CD14-positive monocyte (primary cell): ENCODE data around the gene MYH9. TPM values are rescaled to one million over a fixed set of nuclear protein-coding genes. Genes with fewer than 3 reads are reported as not detected.
A peak's percentile ranks its signal among the peaks of the same experiment; 100 is the strongest.

ENCODE experiments used
- DNase-seq, 3 donors: peaks; one replicate each; pipeline ENCODE4 v3.0.0-alpha.2; 2011 to 2022
- H2AFZ ChIP-seq: 2 replicates; pipeline ENCODE4 v1.6.0; 2012; ENCODE audit warnings: mild to moderate bottlenecking, low read depth, low read length, inconsistent platforms; ENCODE audit not compliant: insufficient read depth, poor library complexity, severe bottlenecking
- H3K27ac ChIP-seq, 2 donors: 1 replicate in 1 of 2; 2 replicates in 1 of 2; pipeline ENCODE4 v1.5.1; 2012 to 2013; ENCODE audit warnings: low read length in 2 of 2, control low read depth in 1 of 2, inconsistent platforms in 1 of 2, low read depth in 1 of 2, mild to moderate bottlenecking in 1 of 2
- H3K27me3 ChIP-seq, 2 donors: one replicate each; pipeline versions ENCODE4 v1.6.0 to v1.6.1; 2011 to 2013; ENCODE audit warnings: low read length in 2 of 2; ENCODE audit not compliant: control insufficient read depth in 2 of 2, insufficient read depth in 2 of 2
- H3K36me3 ChIP-seq, 2 donors: replicated peaks in 1 of 2; 1 replicate in 1 of 2; 2 replicates in 1 of 2; pipeline versions ENCODE4 v1.5.1 to v1.6.1; 2012 to 2013; ENCODE audit warnings: low read length in 2 of 2, control low read depth in 1 of 2, inconsistent platforms in 1 of 2, mild to moderate bottlenecking in 1 of 2; ENCODE audit not compliant: insufficient read depth in 2 of 2, control insufficient read depth in 1 of 2
- H3K4me1 ChIP-seq, 2 donors: 1 replicate in 1 of 2; 2 replicates in 1 of 2; pipeline versions ENCODE4 v1.5.1 to v1.6.1; 2012 to 2013; ENCODE audit warnings: low read length in 2 of 2, control low read depth in 1 of 2, inconsistent platforms in 1 of 2, mild to moderate bottlenecking in 1 of 2, moderate library complexity in 1 of 2; ENCODE audit not compliant: insufficient read depth in 2 of 2, control insufficient read depth in 1 of 2
- H3K4me2 ChIP-seq: replicated peaks from 2 replicates; pipeline ENCODE3; 2012; ENCODE audit warnings: low read length, moderate library complexity, mild to moderate bottlenecking; ENCODE audit not compliant: poor library complexity, severe bottlenecking; ENCODE audit errors: extremely low read depth
- H3K4me3 ChIP-seq, 3 experiments: fragments of 200-600 bp in 1 of 3; sonication (generic) in 1 of 3; replicated peaks in 1 of 3; 1 replicate in 2 of 3; 2 replicates in 1 of 3; pipeline ENCODE4 v1.5.1; 2011 to 2013; ENCODE audit warnings: low read length in 3 of 3, mild to moderate bottlenecking in 3 of 3, control low read depth in 2 of 3, low read depth in 2 of 3, inconsistent platforms in 1 of 3, moderate library complexity in 1 of 3
- H3K79me2 ChIP-seq: 2 replicates; pipeline ENCODE4 v1.6.0; 2012; ENCODE audit warnings: mild to moderate bottlenecking, control low read depth, inconsistent platforms, low read length, moderate library complexity; ENCODE audit not compliant: insufficient read depth
- H3K9ac ChIP-seq: 2 replicates; pipeline ENCODE4 v1.6.0; 2017; ENCODE audit warnings: low read length, mild to moderate bottlenecking; ENCODE audit not compliant: insufficient read depth, poor library complexity, severe bottlenecking
- H3K9me3 ChIP-seq, 2 donors: replicated peaks in 1 of 2; 1 replicate in 1 of 2; 2 replicates in 1 of 2; pipeline versions ENCODE4 v1.5.1 to v1.6.1; 2012 to 2013; ENCODE audit warnings: low read length in 2 of 2, control low read depth in 1 of 2; ENCODE audit not compliant: control insufficient read depth in 1 of 2, insufficient read depth in 1 of 2
- H4K20me1 ChIP-seq: 2 replicates; pipeline ENCODE4 v1.6.0; 2012; ENCODE audit warnings: mild to moderate bottlenecking, low read length, control low read depth, moderate library complexity; ENCODE audit not compliant: insufficient read depth
- H3K27ac Mint-ChIP-seq, 7 donors: one replicate each; pipeline ENCODE4 v1.8.0; 2020; ENCODE audit warnings: mild to moderate bottlenecking in 7 of 7, mixed read lengths in 7 of 7, moderate library complexity in 6 of 7, inconsistent platforms in 2 of 7
- H3K27me3 Mint-ChIP-seq, 3 donors: one replicate each; pipeline ENCODE4 v1.8.0; 2021 to 2022; ENCODE audit warnings: low read depth in 3 of 3, mild to moderate bottlenecking in 3 of 3, mixed read lengths in 3 of 3, moderate library complexity in 3 of 3, inconsistent platforms in 1 of 3
- H3K36me3 Mint-ChIP-seq, 2 donors: one replicate each; pipeline ENCODE4 v1.8.0; 2020; ENCODE audit warnings: mixed read lengths in 2 of 2, inconsistent platforms in 1 of 2, mild to moderate bottlenecking in 1 of 2
- H3K4me1 Mint-ChIP-seq: one replicate; pipeline ENCODE4 v1.8.0; 2020; ENCODE audit warnings: mild to moderate bottlenecking, mixed read lengths
- H3K4me3 Mint-ChIP-seq, 2 donors: one replicate each; pipeline ENCODE4 v1.8.0; 2020; ENCODE audit warnings: mild to moderate bottlenecking in 2 of 2, mixed read lengths in 2 of 2, moderate library complexity in 1 of 2
- H3K9me3 Mint-ChIP-seq, 7 donors: one replicate each; pipeline ENCODE4 v1.8.0; 2020 to 2022; ENCODE audit warnings: mixed read lengths in 7 of 7, mild to moderate bottlenecking in 6 of 7, moderate library complexity in 6 of 7, inconsistent platforms in 2 of 7
- CTCF ChIP-seq: fragments of 200-600 bp; IDR thresholded peaks from one replicate; pipeline ENCODE4 v1.8.0; 2022; ENCODE audit warnings: antibody characterized with exemption, mild to moderate bottlenecking
- WGBS: methylation state at CpG from one replicate; pipeline ENCODE4 v1.1.5; 2013; ENCODE audit warnings: missing lambda C conversion rate; ENCODE audit not compliant: insufficient coverage; 5-methylcytosine and 5-hydroxymethylcytosine counted together
- intact Hi-C, 2 donors: fragments of 100-400 bp; cut with micrococcal nuclease; formaldehyde crosslinking; loops; one replicate each; pipeline versions ENCODE4 v1.15.0 to v1.15.1; 2023
- polyA plus RNA-seq, 3 donors: library from polyadenylated mRNA; depleted of rRNA in 1 of 3; unstranded in 2 of 3; stranded (reverse) in 1 of 3; fragments of 300-500 nt in 2 of 3; fragments of >200 nt in 1 of 3; fragmentation: Illumina TruSeq in 2 of 3; gene quantifications; 1 replicate in 2 of 3; 2 replicates in 1 of 3; pipeline ENCODE4 v1.2.3, GENCODE V29; 2012 to 2021

Gene MYH9
- polyA plus RNA-seq, 3 donors, result 35.6 to 163 (median 79.5) TPM

DNA sequence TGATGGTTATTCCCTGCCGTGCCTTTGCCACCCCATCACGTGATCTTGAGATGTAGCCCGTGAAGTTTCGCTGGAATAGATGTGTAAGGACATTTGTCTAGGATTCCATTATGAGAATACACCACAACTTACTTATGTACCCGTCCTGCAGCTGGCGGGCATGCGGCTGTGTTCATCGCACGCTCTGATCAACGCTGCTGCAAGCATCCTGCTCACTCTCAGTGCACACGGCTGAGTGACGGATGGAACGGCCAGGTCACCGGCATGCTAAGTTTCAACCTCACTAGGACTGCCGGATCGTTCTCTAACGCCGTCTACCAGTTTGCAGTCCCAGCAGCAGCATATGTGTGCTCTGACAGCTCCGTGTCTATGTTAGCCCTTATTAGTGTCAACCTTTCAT is 90.2 kb downstream of the MYH9 start:
- peaks cover 0 to under 1% (median 0%) of the 10 kb centered on the region in 3 donors for H3K27me3 Mint-ChIP-seq
- Histone ChIP-seq H3K4me2 (no peak overlapping the region), H4K20me1 (peaks cover 100% of the 10 kb centered on the region), H3K4me1 (no peaks in the 10 kb centered on the region), H3K9me3 (no peaks in the 10 kb centered on the region), H3K4me3 (no peak overlapping the region), H3K27me3 (no peaks in the 10 kb centered on the region), H3K79me2 (peaks cover 71% of the 10 kb centered on the region), H3K27ac (peak overlapping the region in 1 of 2 donors; percentile 2), H2AFZ (no peak overlapping the region), H3K9ac (no peak overlapping the region), H3K36me3 (peaks cover 100% of the 10 kb centered on the region in 2 donors)
- H3K9me3 Mint-ChIP-seq, result peaks cover 0 to 2% (median 0%) of the 10 kb centered on the region in 7 donors
- 98% methylated on average over 14 of the region's 19 CpGs for WGBS
- H3K4me1 Mint-ChIP-seq, result no peaks in the 10 kb centered on the region
- no peak for DNase-seq
- TF ChIP-seq CTCF, result no peak
- peak overlapping the region in 1 of 7 donors; percentile 46 for H3K27ac Mint-ChIP-seq
- H3K4me3 Mint-ChIP-seq, result no peak overlapping the region
- intact Hi-C loops, result no loop called here
- peaks cover 92 to 100% of the 10 kb centered on the region in 2 donors for H3K36me3 Mint-ChIP-seq

DNA sequence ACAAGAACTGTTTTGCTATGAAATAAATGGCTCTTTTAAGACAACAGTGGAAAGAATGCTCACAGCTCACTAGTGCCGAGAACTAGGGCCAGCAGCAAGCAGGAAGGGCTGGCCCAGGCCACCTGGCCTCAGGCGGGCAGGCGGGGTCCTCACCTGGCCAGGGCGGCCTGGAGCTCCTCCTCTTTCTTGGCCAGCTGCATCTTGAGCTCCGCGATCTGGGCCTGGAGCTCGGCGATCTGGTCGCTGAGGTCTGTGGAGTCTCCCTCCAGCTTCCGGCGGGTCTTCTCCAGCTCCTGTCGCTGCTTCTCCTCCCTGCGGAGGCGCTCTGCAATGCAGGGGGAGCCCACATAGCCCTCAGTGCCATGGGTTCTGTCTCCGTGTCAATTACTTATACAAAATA is 91.1 kb downstream of the MYH9 start:
- peak overlapping the region in 1 of 7 donors; percentile 9 for H3K27ac Mint-ChIP-seq
- Histone ChIP-seq H4K20me1 (peaks cover 100% of the 10 kb centered on the region), H3K27ac (peak overlapping the region in 1 of 2 donors; percentile 10), H3K36me3 (peaks cover 100% of the 10 kb centered on the region in 2 donors), H3K4me2 (no peak overlapping the region), H3K79me2 (peaks cover 67% of the 10 kb centered on the region), H3K4me3 (no peak overlapping the region), H3K9ac (no peak overlapping the region), H3K9me3 (no peaks in the 10 kb centered on the region), H2AFZ (no peak overlapping the region), H3K27me3 (no peaks in the 10 kb centered on the region), H3K4me1 (no peaks in the 10 kb centered on the region)
- no peak for DNase-seq
- H3K27me3 Mint-ChIP-seq, result peaks cover 0 to 2% (median 0%) of the 10 kb centered on the region in 3 donors
- no peaks in the 10 kb centered on the region for H3K4me1 Mint-ChIP-seq
- H3K36me3 Mint-ChIP-seq, result peaks cover 93 to 100% of the 10 kb centered on the region in 2 donors
- TF ChIP-seq CTCF, result no peak
- H3K4me3 Mint-ChIP-seq, result no peak overlapping the region
- intact Hi-C loops, result no loop called here
- WGBS, result over 99% methylated on average over 15 of the region's 15 CpGs
- peaks cover 0 to 5% (median 0%) of the 10 kb centered on the region in 7 donors for H3K9me3 Mint-ChIP-seq
